H9 (cell line): Measurements from ENCODE around the gene CASK. TPM values are rescaled to one million over a fixed set of nuclear protein-coding genes. Genes with fewer than 3 reads are reported as not detected.

ENCODE experiments used
- DNase-seq: peaks from one replicate; pipeline ENCODE4 v3.0.0-alpha.2; 2017
- H2AFZ ChIP-seq: one replicate; pipeline ENCODE4 v1.6.1; 2013; ENCODE audit warnings: mild to moderate bottlenecking, low read length, control low read depth, moderate library complexity
- H2AK5ac ChIP-seq: 2 replicates; pipeline ENCODE4 v1.6.1; 2013; ENCODE audit warnings: low read length, control low read depth, mixed read lengths; ENCODE audit not compliant: insufficient read length
- H2BK120ac ChIP-seq: one replicate; pipeline ENCODE4 v1.6.1; 2013; ENCODE audit warnings: low read depth, mild to moderate bottlenecking, low read length, control low read depth, inconsistent platforms; ENCODE audit not compliant: poor library complexity, severe bottlenecking
- H2BK12ac ChIP-seq: 2 replicates; pipeline ENCODE4 v1.6.1; 2013; ENCODE audit warnings: low read length, control low read depth, mixed read lengths, low read depth; ENCODE audit not compliant: insufficient read length
- H2BK15ac ChIP-seq: 2 replicates; pipeline ENCODE4 v1.6.1; 2013; ENCODE audit warnings: low read depth, low read length, control low read depth
- H2BK20ac ChIP-seq: one replicate; pipeline ENCODE4 v1.6.1; 2013; ENCODE audit warnings: low read depth, mild to moderate bottlenecking, low read length, control low read depth, inconsistent platforms; ENCODE audit not compliant: poor library complexity, severe bottlenecking
- H2BK5ac ChIP-seq: 2 replicates; pipeline ENCODE4 v1.6.1; 2013; ENCODE audit warnings: low read length, control low read depth, mixed read lengths; ENCODE audit not compliant: insufficient read length
- H3K14ac ChIP-seq: 2 replicates; pipeline ENCODE4 v1.6.1; 2013; ENCODE audit warnings: low read length, control low read depth; ENCODE audit not compliant: insufficient read depth
- H3K18ac ChIP-seq: 2 replicates; pipeline ENCODE4 v1.6.1; 2013; ENCODE audit warnings: low read depth, mild to moderate bottlenecking, mixed read lengths, low read length, control low read depth; ENCODE audit not compliant: insufficient read length
- H3K23ac ChIP-seq: 2 replicates; pipeline ENCODE4 v1.6.1; 2013; ENCODE audit warnings: low read length, control low read depth, mixed read lengths, low read depth; ENCODE audit not compliant: insufficient read length
- H3K23me2 ChIP-seq: 2 replicates; pipeline ENCODE4 v1.6.1; 2013; ENCODE audit warnings: low read depth, mild to moderate bottlenecking, mixed read lengths, low read length, control low read depth; ENCODE audit not compliant: insufficient read length, poor library complexity, severe bottlenecking
- H3K27ac ChIP-seq: 2 replicates; pipeline ENCODE4 v1.5.1; 2013; ENCODE audit warnings: low read length, control low read depth, mixed read lengths, low read depth; ENCODE audit not compliant: insufficient read length
- H3K27me3 ChIP-seq: 2 replicates; pipeline ENCODE4 v1.6.1; 2013; ENCODE audit warnings: low read length, control low read depth, inconsistent platforms; ENCODE audit not compliant: insufficient read depth
- H3K4ac ChIP-seq: 2 replicates; pipeline ENCODE4 v1.6.1; 2013; ENCODE audit warnings: low read depth, mild to moderate bottlenecking, control low read depth, inconsistent platforms, low read length, moderate library complexity
- H3K4me1 ChIP-seq: 2 replicates; pipeline ENCODE4 v1.6.1; 2013; ENCODE audit warnings: low read length, control low read depth, inconsistent platforms; ENCODE audit not compliant: insufficient read depth
- H3K4me2 ChIP-seq: 2 replicates; pipeline ENCODE4 v1.6.1; 2013; ENCODE audit warnings: low read length, control low read depth, mixed read lengths; ENCODE audit not compliant: insufficient read length, insufficient read depth
- H3K56ac ChIP-seq: 2 replicates; pipeline ENCODE4 v1.6.1; 2013; ENCODE audit warnings: low read depth, mild to moderate bottlenecking, mixed read lengths, low read length, control low read depth; ENCODE audit not compliant: insufficient read length
- H3K79me1 ChIP-seq: 2 replicates; pipeline ENCODE4 v1.6.1; 2013; ENCODE audit warnings: low read depth, mild to moderate bottlenecking, moderate library complexity, low read length, control low read depth, inconsistent platforms; ENCODE audit not compliant: insufficient read depth, poor library complexity, severe bottlenecking
- H3K79me2 ChIP-seq: 2 replicates; pipeline ENCODE4 v1.6.1; 2013; ENCODE audit warnings: low read length, control low read depth, inconsistent platforms; ENCODE audit not compliant: insufficient read depth
- H3K9ac ChIP-seq: 2 replicates; pipeline ENCODE4 v1.6.1; 2013; ENCODE audit warnings: low read length, control low read depth, mixed read lengths; ENCODE audit not compliant: insufficient read length; ENCODE audit errors: extremely low read depth
- H3K9me3 ChIP-seq: one replicate; pipeline ENCODE4 v1.6.1; 2013; ENCODE audit warnings: low read depth, low read length, inconsistent platforms; ENCODE audit not compliant: control insufficient read depth
- H3T11ph ChIP-seq: one replicate; pipeline ENCODE4 v1.6.1; 2013; ENCODE audit warnings: mild to moderate bottlenecking, low read length, control low read depth, inconsistent platforms
- H4K20me1 ChIP-seq: one replicate; pipeline ENCODE4 v1.6.1; 2013; ENCODE audit not compliant: control insufficient read depth, insufficient read length, insufficient read depth
- H4K5ac ChIP-seq: 2 replicates; pipeline ENCODE4 v1.6.1; 2013; ENCODE audit warnings: low read depth, mild to moderate bottlenecking, mixed read lengths, low read length, control low read depth; ENCODE audit not compliant: insufficient read length
- H4K8ac ChIP-seq: replicated peaks from 2 replicates; pipeline ENCODE4 v1.6.1; 2013; ENCODE audit warnings: low read length, control low read depth, mixed read lengths, low read depth; ENCODE audit not compliant: insufficient read length
- H4K91ac ChIP-seq: 2 replicates; pipeline ENCODE4 v1.6.1; 2013; ENCODE audit warnings: low read depth, mild to moderate bottlenecking, moderate library complexity, mixed read lengths, low read length, control low read depth; ENCODE audit not compliant: insufficient read length
- H3K27ac Mint-ChIP-seq, 3 experiments: 2 replicates in 2 of 3; 3 replicates in 1 of 3; pipeline ENCODE4 v1.8.0; 2020 to 2021; ENCODE audit warnings: mixed read lengths in 3 of 3, mild to moderate bottlenecking in 1 of 3, moderate library complexity in 1 of 3
- H3K27me3 Mint-ChIP-seq: 2 replicates; pipeline ENCODE4 v1.8.0; 2021; ENCODE audit warnings: low read depth, mild to moderate bottlenecking, moderate library complexity, mixed read lengths
- H3K36me3 Mint-ChIP-seq, 3 experiments: 2 replicates in 2 of 3; 3 replicates in 1 of 3; pipeline ENCODE4 v1.8.0; 2020 to 2021; ENCODE audit warnings: low read depth in 3 of 3, mixed read lengths in 3 of 3; ENCODE audit not compliant: insufficient read depth in 1 of 3
- H3K4me1 Mint-ChIP-seq, 2 experiments: 2 replicates each; pipeline ENCODE4 v1.8.0; 2020; ENCODE audit warnings: mixed read lengths in 2 of 2
- H3K4me3 Mint-ChIP-seq, 2 experiments: 2 replicates in 1 of 2; 3 replicates in 1 of 2; pipeline ENCODE4 v1.8.0; 2020 to 2021; ENCODE audit warnings: mild to moderate bottlenecking in 2 of 2, mixed read lengths in 2 of 2, moderate library complexity in 1 of 2
- H3K9me3 Mint-ChIP-seq, 2 experiments: 2 replicates in 1 of 2; 3 replicates in 1 of 2; pipeline ENCODE4 v1.8.0; 2020; ENCODE audit warnings: mild to moderate bottlenecking in 2 of 2, mixed read lengths in 2 of 2, moderate library complexity in 1 of 2
- CTCF ChIP-seq: fragments of 200-600 bp; sonication (generic); conservative IDR thresholded peaks from 3 replicates; pipeline ENCODE4 v1.8.0; 2021; ENCODE audit warnings: antibody characterized with exemption, mild to moderate bottlenecking
- WGBS: extraction: QIAGEN DNeasy Blood & Tissue Kit; methylation state at CpG from one replicate; pipeline ENCODE4 v1.1.7; 2013; ENCODE audit warnings: missing lambda C conversion rate, low lambda C conversion rate, mixed read lengths; ENCODE audit not compliant: insufficient read length; ENCODE audit errors: extremely low coverage; 5-methylcytosine and 5-hydroxymethylcytosine counted together
- total RNA-seq: library from RNA; stranded (reverse); gene quantifications from 2 replicates; pipeline ENCODE4 v1.2.1, GENCODE V29; 2021

Gene CASK
- total RNA-seq, 1 experiment from 2014 or later: 44.1 TPM

- H2BK5ac ChIP-seq: no peak overlapping the region
- no peak overlapping the region for H3K4ac ChIP-seq
- no peaks in the 10 kb centered on the region for H3K27me3 Mint-ChIP-seq
- no peaks in the 10 kb centered on the region for H3K9me3 ChIP-seq
- no peak overlapping the region for H3K4me2 ChIP-seq
- H3K27me3 ChIP-seq: no peaks in the 10 kb centered on the region
- H3K14ac ChIP-seq: no peak overlapping the region
- H2BK15ac ChIP-seq: no peak overlapping the region
- H4K20me1 ChIP-seq: no peaks in the 10 kb centered on the region
- no peak overlapping the region for H2BK12ac ChIP-seq
- H3K9me3 Mint-ChIP-seq: peaks cover 46 to 54% of the 10 kb centered on the region in 2 experiments
- no peak for DNase-seq
- no peak overlapping the region for H2AFZ ChIP-seq
- no peak overlapping the region for H4K91ac ChIP-seq
- H3K4me1 Mint-ChIP-seq: peaks cover 0 to 7% of the 10 kb centered on the region in 2 experiments; a peak in 2 of 4 replicates
- H3K18ac ChIP-seq: no peak overlapping the region
- peaks cover 2% of the 10 kb centered on the region; the same call in 1 of the 2 replicates for H3K79me2 ChIP-seq
- no peak overlapping the region for H2AK5ac ChIP-seq
- H2BK20ac ChIP-seq: no peak overlapping the region
- H4K5ac ChIP-seq: no peak overlapping the region
- H3K79me1 ChIP-seq: peaks cover 3% of the 10 kb centered on the region
- no peak overlapping the region for H3T11ph ChIP-seq
- H3K27ac Mint-ChIP-seq: no peak overlapping the region; a peak in 1 of 7 replicates
- H3K23ac ChIP-seq: no peak overlapping the region
- no peak overlapping the region for H4K8ac ChIP-seq
- H3K36me3 Mint-ChIP-seq: peaks cover 0 to 8% (median 0%) of the 10 kb centered on the region in 3 experiments; a peak in 4 of 7 replicates
- peaks cover 4% of the 10 kb centered on the region; the same call in 1 of the 2 replicates for H3K4me1 ChIP-seq
- H3K23me2 ChIP-seq: no peaks in the 10 kb centered on the region
- TF ChIP-seq CTCF: no peak
- no peak overlapping the region for H3K4me3 Mint-ChIP-seq
- H3K27ac ChIP-seq: no peak overlapping the region
- H3K56ac ChIP-seq: no peak overlapping the region
- no peak overlapping the region for H2BK120ac ChIP-seq
- no CpG with 5 or more reads among the region's 3 CpGs for WGBS
- no peak overlapping the region for H3K9ac ChIP-seq
Observed at GRCh38 chrX:41824551-41824950, 98.8 kb downstream of the CASK start.
